Cerebellar nuclear complex (tissue), 1 donor: ENCODE measurements around the gene TRAF3IP1.
A peak's percentile ranks its signal among the peaks of the same experiment; 100 is the strongest.
"Not testable (repeated sequence)": the region's sequence is repeated elsewhere in the genome, so short reads cannot be mapped to it uniquely, and the experiment has no call there.

Source experiments
- DNase-seq, 2 experiments: peaks; one replicate each; lab custom pipeline; 2025; lab: John Stamatoyannopoulos, UW

The TRAF3IP1 gene, protein sequence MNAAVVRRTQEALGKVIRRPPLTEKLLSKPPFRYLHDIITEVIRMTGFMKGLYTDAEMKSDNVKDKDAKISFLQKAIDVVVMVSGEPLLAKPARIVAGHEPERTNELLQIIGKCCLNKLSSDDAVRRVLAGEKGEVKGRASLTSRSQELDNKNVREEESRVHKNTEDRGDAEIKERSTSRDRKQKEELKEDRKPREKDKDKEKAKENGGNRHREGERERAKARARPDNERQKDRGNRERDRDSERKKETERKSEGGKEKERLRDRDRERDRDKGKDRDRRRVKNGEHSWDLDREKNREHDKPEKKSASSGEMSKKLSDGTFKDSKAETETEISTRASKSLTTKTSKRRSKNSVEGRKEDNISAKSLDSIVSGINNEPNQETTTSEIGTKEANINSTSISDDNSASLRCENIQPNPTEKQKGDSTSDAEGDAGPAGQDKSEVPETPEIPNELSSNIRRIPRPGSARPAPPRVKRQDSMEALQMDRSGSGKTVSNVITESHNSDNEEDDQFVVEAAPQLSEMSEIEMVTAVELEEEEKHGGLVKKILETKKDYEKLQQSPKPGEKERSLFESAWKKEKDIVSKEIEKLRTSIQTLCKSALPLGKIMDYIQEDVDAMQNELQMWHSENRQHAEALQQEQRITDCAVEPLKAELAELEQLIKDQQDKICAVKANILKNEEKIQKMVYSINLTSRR

DNA sequence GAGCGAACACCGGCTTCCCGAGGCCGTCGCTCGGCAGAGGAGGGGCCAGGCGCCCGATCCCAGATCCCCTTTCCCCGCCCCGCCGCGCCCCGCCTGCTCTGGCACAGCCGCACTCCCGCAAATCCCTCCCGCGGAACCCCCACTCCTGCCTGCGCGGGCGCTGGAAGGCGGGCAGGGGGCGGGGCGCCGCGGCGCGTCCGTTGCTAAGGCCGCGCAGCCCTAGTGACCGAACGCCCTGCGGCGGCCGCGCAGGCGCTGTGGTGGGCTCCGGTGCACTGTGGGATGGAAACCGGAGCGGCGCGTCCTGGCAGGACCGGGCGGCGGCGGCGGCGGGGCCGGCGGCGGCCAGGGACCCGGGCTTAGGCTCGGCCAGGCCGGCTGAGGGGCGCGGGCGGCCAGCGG lies at the start of gene TRAF3IP1:
Gene TRAF3IP1 (plus strand): TSS at position 273 of the 402 bp plus-strand sequence. CDS start 145 bp downstream, outside the sequence.
- DNase-seq, result peak; percentile 7 to 72

DNA sequence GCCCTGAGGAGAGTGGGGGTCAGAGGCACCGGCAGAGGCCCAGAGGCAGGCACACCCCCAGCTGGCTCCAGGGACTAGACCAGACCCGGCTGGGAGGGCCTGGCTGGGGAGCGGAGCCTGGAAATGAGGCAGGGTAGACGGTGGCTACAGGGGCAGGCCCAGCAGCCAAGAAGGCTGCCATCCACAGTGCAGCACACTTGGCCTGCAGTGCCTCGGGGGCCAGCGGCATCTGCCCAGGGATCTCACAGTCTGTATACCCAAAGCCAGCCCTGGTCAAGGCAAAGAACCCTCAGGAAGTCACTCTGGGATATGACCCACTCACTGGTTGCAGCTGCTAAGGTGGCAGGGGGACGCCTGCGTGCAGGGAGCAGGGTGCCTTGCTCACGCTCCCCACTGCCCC lies 49.7 kb upstream of the TRAF3IP1 start:
- DNase-seq, result no peak

DNA sequence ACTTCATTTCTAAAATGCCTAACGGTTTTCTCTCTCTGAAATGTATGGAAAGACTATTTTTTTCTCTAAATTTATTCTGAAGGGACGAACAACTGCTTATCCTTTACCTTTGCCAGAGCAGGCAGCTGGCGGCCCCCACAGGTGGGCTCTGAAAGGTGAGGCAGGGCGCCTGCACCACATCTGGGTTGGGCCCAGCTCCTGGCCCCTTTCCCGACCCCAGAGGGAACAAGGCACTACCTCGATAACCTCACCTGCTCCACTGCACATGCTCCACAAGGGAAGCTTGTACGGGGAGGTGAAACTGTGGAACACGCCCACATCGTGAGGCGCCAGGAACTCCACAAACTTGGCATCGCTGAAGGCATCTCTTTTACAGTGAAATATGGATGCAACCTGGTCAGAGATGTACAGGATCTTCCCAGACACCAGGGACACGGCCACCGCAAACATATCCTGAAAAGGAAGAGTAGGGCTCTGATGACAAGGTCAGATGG lies 49.2 kb upstream of the TRAF3IP1 start:
- no peak for DNase-seq

GRCh38 chr2:238271686-238272085 lies 48.6 kb upstream of the TRAF3IP1 start:
- DNase-seq, result not testable (repeated sequence)

GRCh38 chr2:238272156-238272555 lies 48.2 kb upstream of the TRAF3IP1 start:
- no peak for DNase-seq

GRCh38 chr2:238273433-238273832 lies 46.9 kb upstream of the TRAF3IP1 start:
- not testable (repeated sequence) for DNase-seq

GRCh38 chr2:238274152-238274865 lies 46.0 kb upstream of the TRAF3IP1 start:
- DNase-seq, result no peak

GRCh38 chr2:238277695-238278094 lies 42.6 kb upstream of the TRAF3IP1 start:
- DNase-seq, result no peak

DNA sequence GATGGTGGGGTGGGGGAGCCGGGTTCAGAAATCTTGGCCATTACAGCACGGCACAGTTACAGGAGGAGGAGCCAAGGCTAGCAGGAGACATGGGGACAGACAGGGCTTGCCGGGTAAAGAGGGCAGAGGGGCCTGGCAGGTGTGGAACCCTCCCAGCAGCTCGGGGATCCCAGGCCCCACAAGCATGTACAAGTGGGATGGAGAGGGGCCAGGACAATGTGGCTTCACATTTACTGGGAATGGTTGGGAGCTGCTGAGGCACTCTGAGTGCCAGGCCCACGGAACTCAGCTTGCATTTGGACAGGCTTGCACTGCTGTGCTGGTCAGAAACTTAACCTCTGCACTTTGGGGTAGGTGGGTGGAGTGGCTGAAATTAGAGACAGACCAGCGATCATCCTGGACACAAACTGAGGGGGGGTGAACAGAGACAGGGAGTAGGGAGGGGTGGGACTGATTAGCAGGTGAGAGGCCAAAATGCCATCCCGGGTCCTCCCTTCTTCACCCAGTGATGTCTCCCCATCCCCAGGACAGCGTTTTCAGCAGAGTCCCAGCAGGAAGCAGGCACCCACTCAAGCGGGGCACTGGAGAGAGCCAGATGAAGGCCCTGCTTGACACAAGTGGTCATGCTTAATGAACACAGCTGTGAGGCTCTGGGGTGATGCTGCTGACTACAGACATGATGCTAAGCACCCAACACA lies 41.5 kb upstream of the TRAF3IP1 start:
- DNase-seq, result no peak

GRCh38 chr2:238279324-238279682 lies 41.0 kb upstream of the TRAF3IP1 start:
- DNase-seq, result no peak

DNA sequence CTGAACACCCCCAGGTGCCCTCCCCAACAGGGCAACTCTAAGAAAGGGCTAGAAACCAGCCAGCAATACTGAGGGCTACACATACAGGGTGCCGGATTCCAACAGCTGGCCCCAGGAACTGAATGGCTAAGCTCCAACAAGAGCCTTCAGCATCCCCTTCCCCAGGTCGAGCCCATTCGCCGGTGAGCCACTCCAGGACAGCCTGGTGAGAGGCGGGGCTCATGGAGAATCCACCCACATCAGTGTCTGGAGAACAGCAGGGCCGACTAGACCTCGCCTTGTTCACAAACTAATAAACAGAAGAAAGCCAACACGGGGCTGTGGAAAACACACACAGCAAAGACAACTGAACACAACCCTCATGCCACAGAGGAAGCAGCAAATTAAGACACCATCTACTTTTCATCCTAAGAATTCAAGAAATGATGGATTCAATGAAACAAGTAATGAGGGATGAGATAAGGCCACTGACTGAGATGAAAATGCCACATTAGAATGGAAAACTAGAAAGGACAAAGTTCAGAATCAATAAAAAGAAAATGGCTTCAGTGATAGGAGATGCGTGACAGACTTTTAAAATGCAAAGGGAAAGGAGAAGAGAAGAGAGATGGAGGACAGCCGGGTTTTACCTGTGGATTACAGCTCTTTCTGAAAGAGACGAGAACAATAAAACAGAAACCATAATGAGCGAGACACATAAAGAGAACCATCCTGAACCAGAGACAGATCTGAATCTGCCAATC lies 40.1 kb upstream of the TRAF3IP1 start:
- DNase-seq, result no peak

- DNase-seq, result no peak
Measured at GRCh38 chr2:238281826-238282480, 38.4 kb upstream of the TRAF3IP1 start.

GRCh38 chr2:238282861-238283738 lies 37.2 kb upstream of the TRAF3IP1 start:
- DNase-seq, result no peak

GRCh38 chr2:238284802-238285515 lies 35.4 kb upstream of the TRAF3IP1 start:
- no peak for DNase-seq

DNA sequence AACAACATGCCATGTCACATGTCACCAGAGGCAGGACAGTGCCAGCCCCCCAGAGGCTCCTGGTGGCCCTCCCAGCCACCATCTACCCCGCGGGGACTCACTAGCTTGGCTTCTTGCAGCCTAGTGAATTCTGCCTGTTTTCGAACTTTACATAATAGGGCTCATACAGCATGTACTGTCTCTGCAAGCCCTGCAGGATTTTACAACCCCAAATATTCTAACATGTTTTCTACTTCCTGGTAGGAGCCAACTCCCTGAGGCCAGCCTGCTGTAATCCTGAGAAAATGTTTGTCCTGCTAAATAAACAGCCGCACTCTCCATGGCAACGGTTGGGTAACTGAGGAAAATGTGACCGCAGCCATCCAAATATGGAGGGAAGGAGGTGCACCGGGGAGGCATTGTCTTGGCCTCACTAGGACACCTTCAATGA lies 34.6 kb upstream of the TRAF3IP1 start:
- DNase-seq, result no peak

GRCh38 chr2:238286095-238286494 lies 34.2 kb upstream of the TRAF3IP1 start:
- no peak for DNase-seq

GRCh38 chr2:238286551-238286950 lies 33.8 kb upstream of the TRAF3IP1 start:
- no peak for DNase-seq

- no peak for DNase-seq
Measured at GRCh38 chr2:238286987-238287736, 33.2 kb upstream of the TRAF3IP1 start.
